Measurements from ENCODE around the gene TWF2.
A peak's percentile ranks its signal among the peaks of the same experiment; 100 is the strongest.

- TF ChIP-seq EED (CRISPR knock-in tag; IDR thresholded peaks at IDR 0.05): no peak
- TF ChIP-seq ESRRA (CRISPR knock-in tag; IDR thresholded peaks at IDR 0.05; ENCODE audit: low read depth): no peak
- 0 out of 2 replicates have a peak, but pooled peaks have one; percentile 21 for TF ChIP-seq RBAK (CRISPR knock-in tag; IDR thresholded peaks at IDR 0.05)
- TF ChIP-seq HDAC2 (CRISPR knock-in tag; IDR thresholded peaks at IDR 0.05): no peak
- no peak for TF ChIP-seq PRPF4 (IDR thresholded peaks at IDR 0.05; ENCODE audit: low read depth, low read length, poor library complexity, severe bottlenecking)
- TF ChIP-seq, protein P1, sequence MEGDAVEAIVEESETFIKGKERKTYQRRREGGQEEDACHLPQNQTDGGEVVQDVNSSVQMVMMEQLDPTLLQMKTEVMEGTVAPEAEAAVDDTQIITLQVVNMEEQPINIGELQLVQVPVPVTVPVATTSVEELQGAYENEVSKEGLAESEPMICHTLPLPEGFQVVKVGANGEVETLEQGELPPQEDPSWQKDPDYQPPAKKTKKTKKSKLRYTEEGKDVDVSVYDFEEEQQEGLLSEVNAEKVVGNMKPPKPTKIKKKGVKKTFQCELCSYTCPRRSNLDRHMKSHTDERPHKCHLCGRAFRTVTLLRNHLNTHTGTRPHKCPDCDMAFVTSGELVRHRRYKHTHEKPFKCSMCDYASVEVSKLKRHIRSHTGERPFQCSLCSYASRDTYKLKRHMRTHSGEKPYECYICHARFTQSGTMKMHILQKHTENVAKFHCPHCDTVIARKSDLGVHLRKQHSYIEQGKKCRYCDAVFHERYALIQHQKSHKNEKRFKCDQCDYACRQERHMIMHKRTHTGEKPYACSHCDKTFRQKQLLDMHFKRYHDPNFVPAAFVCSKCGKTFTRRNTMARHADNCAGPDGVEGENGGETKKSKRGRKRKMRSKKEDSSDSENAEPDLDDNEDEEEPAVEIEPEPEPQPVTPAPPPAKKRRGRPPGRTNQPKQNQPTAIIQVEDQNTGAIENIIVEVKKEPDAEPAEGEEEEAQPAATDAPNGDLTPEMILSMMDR (CRISPR knock-in tag; IDR thresholded peaks at IDR 0.05): peak; percentile 44
- no peak for TF ChIP-seq EZH2 (conservative IDR thresholded peaks at IDR 0.05; ENCODE audit: low read depth, low read length)
- TF ChIP-seq KLF15 (CRISPR knock-in tag; IDR thresholded peaks at IDR 0.05; ENCODE audit: borderline replicate concordance): no peak
- peak; percentile 81 for TF ChIP-seq FOSL2 (CRISPR knock-in tag; IDR thresholded peaks at IDR 0.05)
- no peak for TF ChIP-seq ZNF3 (CRISPR knock-in tag; IDR thresholded peaks at IDR 0.05)
These were observed 1.3 kb upstream of the TWF2 start for GRCh38 chr3:52240059-52240885.
